IPS-11a (cell line): ENCODE results near the gene CEBPA.

ENCODE experiments used
- H3K4me3 ChIP-seq: one replicate; pipeline ENCODE4 v1.5.1; 2013; ENCODE audit warnings: low read depth, low read length, control low read depth

Gene CEBPA

DNA sequence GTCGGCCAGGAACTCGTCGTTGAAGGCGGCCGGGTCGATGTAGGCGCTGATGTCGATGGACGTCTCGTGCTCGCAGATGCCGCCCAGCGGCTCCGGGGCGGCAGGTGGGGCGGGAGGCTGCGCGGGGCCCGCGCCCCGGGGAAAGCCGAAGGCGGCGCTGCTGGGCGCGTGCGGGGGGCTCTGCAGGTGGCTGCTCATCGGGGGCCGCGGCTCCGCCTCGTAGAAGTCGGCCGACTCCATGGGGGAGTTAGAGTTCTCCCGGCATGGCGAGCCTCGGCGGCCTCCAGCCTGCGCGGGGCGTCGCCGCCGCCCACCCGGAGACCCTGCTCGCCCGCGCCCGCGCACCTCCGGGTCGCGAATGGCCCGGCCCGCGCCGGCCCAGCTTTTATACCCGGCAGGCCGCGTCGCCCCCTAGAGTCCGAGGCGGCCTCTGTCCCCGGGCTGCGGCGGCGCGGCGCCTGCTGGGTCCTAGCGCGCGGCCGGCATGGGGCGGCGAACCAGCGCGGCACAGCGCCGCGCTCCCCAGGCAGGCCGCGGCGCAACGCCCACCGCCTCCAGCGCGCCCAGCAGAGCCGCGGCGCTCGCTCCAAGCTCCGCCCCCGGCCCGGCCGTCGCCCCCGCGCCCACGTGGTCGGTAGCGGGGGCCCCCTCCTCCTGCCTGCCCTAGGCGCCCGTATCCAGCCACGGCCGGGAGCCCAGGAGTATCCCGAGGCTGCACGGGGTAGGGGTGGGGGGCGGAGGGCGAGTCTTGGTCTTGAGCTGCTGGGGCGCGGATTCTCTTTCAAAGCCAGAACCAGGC lies at the start of gene CEBPA:
TSS of gene CEBPA (minus strand) at position 360 of the 799 bp plus-strand sequence. CDS start at position 240, 120 bp downstream.
- peak within 1 kb of the TSS; percentile 47 for H3K4me3 ChIP-seq

DNA sequence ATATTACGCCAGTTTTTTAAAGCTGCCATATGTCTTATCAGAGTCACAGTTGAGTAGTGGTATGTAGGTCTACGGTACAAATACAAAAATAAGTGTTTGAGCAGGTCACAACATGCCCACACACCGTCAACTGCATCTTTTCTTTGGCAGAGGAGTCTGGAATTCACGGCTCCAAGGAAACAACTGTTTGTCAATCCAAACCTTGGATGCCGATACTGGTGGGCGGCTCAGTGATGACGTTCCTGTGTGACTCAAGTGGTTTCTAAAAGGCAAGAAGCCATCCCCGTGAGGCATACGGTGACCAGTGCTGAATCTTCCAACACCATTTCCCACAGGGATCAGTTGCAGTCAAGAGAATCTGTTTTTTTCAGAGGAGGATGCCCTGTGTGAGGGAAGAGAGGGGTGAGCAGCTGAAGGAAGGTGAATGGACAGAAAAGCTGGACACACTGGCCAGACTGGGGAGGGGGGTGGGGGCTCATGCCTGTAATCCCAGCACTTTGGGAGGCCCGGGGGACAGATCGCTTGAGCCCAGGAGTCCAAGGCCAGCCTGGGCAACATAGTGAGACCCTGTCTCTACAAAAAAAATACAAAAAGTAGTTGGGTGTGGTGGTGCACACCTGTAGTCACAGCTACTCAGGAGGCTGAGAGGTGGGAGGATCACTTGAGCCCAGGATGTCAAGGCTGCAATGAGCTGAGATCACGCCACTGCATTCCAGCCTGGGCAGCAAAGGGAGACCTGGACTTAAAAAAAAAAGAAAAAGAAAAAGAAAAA lies 48.4 kb upstream of the CEBPA start:
- H3K4me3 ChIP-seq = no peak overlapping the region

DNA sequence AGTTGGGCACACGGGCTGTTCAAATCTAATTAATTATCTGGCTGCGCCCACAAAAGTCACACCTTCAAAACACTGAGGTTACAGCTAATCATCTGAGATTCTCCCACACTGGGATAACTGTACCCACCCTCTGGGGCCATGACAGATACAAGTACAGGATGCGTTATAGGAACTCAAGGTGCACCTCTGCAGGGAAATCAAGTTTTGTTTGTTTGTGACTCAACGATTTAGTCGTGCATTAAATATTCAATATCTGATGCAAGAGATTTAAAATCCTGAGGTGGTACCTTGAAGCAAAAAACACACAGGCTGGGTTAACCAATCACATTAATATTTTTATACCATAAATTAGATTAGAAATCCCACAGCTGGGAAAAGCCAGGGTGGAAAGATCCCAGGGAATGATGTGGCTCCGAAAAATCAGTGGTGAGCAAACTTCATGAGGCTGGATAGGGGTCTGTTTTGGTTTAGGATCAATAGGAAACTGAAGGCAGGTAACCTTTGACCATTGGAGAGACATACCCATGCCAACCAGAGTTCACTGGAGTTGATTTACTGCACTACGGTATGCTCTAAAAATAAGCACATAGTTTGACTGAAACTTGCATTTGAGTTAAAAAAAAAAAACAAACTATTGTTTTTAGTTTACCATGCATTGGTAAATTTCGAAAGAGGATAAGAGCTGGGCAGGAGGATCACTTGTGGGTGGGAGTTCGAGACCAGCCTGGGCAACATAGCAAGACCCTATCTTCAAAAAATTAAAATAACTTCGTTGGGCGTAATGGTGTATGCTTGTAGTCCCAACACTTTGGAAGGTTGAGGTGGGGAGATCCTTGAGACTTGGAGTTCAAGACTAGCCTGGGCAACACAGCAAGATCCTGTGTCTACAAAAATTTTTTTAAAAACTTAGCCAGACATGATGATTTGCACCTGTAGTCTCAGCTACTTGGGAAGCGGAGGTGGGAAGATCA lies 47.3 kb upstream of the CEBPA start:
- no peak overlapping the region for H3K4me3 ChIP-seq

DNA sequence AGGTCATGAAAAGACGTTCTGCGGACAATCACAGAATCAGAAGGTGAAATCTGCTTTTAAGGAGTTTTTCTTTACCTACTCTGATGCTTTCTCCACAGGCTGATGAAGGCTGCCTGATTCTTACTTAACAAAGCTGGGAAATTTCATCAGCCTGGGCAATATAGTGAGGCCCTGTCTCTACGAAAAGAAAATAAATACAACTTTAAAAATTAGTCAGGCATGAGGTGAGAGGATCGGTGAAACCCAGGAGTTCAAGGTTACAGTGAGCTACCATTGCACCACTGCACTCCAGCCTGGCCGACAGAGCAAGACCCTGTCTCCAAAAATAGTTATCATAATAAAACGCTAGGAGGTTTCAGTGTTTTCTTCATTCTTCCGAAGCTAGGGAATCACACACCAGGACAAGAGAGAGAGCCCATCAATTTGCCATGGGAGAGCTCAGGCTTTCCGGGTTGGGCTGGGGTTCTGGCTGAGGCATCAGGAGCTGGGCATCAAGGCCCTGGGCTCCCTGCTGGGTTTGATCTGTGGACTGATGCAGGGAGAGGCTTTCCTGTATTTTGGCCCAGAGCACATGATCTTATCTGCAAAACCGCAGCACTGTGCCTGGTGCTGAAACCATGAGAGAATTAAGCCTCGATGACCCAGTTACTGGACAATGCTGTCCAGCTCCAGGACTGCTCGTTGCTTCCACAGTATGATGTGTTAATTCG lies 46.1 kb upstream of the CEBPA start:
- no peak overlapping the region for H3K4me3 ChIP-seq

DNA sequence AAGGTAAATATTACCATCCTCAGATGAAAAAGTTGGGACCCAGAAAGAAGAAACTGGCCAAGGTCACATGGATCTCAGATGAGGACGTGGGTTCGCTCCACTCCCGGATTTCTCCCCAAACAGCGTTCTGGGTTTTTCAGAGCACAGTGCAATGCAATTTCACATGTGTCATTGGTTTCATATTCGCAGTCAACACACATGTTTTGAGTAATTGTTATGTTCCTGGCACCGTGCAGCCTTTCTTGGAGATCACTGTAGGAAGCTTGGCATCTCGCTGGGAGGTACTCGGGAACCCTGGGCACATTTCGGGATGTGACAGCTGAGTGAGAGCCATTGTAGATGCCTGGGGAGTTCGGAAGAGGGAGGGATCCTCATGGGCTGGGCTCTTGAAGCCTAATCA lies 45.0 kb upstream of the CEBPA start:
- H3K4me3 ChIP-seq = no peak overlapping the region

DNA sequence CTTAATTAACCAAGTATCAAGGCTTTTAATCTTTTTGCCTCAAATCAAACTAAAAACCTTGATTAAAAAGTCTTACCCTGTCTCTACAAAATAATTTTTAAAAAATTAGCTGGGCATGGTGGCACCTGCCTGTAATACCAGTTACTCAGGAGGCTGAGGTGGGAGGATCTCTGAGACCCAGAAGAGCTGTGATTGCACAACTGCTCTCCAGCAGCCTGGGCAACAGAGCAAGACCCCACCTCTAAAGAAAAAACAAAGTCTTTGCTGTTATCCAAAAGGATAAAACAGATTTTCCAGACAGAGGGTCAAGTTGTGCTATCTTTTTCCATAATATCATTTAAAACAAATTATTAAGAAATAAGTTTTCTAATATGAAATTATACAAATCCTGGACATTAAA lies 44.3 kb upstream of the CEBPA start:
- no peak overlapping the region for H3K4me3 ChIP-seq

DNA sequence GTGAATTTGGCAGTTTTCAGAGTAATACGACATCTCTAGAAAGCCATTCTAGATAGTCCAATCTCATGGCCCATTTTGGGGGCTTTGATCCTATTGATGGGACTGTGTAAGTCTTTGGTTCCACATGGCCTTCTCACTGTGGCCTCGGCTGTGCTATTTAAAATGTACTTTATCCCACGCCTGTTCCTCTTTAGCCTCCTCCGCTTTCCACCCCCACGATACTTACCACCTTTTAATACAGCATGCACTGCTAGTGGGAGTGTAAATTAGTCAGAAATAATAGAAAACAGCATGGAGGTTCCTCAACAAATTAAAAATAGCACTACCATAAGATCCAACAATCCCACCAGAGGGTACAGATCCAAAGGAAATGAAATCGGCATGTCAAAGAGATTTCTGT lies 42.8 kb upstream of the CEBPA start:
- no peak overlapping the region for H3K4me3 ChIP-seq

DNA sequence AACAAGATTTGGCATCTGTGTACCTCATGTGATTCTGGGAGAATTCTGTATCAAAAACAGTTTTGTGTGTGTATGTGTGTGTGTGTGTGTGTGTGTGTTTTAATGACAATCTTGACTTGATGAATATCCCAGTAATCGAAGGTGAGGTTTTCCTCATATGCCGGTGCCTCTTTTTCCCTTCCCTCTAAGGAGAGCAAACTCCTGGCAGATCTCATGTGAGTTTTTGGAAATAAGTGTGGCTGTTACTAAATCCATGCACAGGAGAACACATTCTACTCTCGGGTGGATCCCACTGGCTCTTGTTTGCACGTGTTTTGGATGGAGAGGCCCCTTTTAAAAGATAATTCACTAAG lies 42.2 kb upstream of the CEBPA start:
- H3K4me3 ChIP-seq = no peak overlapping the region

DNA sequence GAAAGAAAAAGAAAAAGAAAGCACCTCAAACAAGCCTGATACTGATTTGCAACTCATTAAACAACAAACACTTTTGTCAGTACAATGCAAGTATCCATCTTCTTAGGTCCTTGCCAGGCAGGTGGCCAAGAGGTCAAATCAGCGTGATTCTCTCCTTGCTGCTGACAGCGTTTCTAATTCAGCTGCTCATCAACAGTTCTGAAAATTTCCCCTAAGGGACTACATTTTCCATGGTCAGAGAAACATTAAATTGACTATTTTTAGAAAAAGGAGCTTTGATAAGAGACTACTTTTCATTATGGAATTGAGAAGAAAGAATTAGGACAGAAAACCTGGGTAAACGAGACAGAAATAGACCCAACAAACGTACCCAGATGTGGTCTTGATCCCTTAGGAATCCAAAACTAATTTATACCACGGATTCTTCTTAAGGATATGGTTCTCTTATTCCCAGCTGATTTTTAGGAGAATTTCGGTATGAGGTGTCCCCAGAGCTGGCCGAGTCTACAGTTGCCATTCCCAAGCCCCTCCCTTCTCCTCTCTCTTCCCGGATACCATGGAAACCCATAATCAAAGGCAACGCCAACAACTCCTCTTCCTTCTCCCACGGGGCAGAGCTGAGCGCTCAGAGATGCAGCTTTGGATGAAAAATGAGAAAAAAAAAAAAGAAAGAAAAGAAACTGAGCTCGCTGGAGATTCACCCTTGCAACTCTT lies 41.7 kb upstream of the CEBPA start:
- H3K4me3 ChIP-seq = no peak overlapping the region

DNA sequence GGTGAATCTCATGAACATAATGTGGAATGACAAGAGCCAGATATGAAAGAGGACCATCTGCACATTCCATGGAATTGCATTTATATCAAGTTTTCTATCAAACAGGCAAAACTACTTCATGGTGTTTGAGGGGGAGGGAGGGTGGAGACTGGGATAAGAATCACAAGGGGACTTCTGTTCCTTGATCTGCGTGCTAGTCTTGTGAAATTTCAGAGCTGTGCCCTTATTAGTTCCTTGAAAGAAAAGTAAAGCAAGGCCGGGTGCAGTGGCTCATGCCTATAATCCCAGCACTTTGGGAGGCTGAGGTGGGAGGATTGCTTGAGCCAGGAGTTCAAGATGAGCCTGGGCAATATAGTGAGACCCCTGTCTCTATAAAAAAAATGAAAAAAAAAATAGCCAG lies 41.0 kb upstream of the CEBPA start:
- H3K4me3 ChIP-seq = no peak overlapping the region

DNA sequence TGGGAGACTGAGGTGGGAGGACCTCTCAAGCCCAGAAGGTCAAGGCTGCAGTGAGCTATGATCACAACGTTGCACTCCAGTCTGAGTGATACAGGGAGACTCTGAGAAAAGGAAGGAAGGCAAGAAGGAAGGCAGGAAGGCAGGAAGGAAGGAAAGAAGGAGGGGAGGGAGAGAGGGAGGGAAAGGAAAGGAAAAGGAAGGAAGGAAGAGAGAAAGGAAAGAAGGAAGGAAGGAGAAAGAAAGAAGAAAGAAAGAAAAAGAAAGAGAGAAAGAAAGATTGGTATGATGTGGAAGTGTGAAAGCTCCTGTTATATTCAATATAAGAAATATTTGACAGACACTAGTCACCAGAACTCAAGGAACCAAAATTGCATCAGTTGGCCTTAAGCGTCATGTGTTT lies 38.7 kb upstream of the CEBPA start:
- no peak overlapping the region for H3K4me3 ChIP-seq

DNA sequence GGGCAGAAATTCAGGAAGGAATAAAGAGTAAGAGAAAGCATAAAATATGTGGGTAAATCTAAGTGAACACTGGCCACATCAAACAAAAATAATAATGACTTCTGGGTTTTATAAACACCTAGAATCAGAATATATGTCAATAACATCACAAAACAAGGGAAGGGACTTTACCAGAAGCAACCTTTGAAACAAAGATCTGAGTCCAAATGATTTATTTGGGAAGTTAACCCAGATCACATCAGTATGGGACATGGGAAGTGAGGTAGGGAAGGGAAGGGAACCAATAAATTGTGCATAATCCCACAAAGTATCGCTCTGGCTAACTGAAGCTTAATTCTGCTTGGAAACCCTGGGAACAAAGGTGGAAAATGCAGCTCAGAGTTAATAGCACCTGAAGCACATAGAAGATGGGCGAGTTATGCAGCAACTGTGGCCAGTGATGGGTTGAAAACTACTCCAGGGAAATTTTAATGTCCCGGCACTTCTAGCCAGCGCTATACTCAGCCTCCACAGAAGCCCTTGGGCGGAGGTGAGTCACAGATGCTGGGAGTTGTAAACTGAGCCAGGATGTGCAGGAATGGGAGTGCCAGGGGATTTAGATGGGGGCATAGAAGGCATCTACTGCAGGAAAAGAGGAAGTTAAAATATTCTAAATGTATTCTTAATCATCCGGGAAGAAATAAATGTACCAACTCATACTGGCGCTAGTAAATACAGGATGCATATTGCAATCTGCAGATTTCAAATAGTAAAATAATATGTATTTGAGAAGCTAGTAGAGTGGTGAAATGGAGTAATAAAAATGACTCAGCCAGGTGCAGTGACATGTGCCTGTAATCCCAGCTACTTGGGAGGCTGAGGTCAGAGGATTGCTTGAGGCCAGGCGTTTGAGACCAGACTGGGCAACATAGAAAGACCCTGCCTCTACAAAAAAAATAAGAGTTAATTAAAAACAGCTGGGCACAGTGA lies 37.0 kb upstream of the CEBPA start:
- no peak overlapping the region for H3K4me3 ChIP-seq

DNA sequence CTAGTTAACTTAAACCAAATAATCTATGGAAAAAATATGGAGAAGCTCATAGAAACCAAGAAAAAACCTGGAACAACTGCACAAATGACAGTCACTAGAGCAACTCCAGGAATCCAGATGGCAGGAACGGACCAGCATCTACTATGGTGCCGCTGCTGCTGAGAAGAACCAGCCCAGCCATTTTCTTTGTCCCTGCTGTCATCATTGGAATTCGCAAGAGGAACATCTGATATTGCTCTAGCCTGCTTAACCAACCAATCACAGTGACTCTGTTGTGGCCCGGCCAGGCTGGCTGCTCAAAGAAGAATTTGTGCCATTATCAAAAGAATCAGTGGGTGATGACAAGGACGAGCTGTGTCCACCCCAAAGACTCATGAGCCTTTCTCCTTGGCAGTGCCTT lies 33.1 kb upstream of the CEBPA start:
- H3K4me3 ChIP-seq = no peak overlapping the region

DNA sequence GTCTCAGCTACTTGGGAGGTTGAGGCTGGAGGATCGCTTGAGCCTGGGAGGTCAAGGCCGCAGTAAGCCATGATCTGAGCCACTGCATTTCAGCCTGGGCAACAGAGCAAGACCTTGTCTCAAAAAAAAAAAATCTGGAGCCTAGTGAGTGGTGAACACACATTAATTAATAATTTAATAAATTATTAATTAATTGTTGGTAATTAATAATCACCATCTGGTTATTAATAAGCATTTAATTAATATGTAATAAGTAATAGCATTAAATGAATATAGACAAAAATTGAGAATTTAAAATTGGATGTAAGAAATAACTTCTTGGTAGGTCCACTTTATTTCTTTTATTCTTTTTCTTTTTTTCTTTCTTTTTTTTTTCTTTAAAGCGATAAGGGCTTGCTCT lies 31.9 kb upstream of the CEBPA start:
- no peak overlapping the region for H3K4me3 ChIP-seq

DNA sequence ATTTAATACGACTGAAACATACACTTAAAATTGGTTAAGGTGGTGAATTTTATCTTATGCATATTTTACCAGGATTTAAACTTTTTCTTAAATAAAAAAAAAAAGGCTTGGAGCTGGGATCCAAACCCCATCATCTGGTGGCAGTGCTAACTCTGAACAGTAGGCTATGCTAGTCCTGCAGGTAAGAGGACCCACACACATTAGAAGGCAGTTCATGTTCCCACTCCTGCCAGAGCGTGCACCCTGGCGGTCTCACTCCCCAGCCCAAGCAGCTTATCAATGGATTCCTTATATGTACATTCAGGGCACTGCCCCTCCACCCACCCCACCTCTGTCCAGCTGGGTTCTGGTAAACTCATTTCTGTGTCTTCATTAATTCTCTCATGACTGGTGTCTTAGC lies 31.3 kb upstream of the CEBPA start:
- H3K4me3 ChIP-seq = no peak overlapping the region

DNA sequence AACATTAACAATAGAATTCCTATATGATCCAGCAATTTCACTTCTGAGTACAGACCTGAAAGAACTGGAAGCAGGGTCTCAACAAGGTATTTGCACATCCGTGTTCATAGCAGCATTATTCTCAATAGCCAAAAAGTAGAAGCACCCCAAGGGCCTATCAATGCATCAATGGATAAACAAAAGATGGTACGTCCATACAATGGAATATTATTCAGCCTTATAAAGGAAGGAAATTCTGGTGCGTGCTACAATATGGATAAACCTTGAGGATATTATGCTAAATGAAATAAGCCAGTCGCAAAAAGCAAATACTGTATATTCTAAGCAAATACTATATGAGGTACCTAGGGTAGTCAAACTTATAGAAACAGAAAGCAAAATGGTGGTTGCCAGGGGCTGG lies 30.8 kb upstream of the CEBPA start:
- H3K4me3 ChIP-seq = no peak overlapping the region

DNA sequence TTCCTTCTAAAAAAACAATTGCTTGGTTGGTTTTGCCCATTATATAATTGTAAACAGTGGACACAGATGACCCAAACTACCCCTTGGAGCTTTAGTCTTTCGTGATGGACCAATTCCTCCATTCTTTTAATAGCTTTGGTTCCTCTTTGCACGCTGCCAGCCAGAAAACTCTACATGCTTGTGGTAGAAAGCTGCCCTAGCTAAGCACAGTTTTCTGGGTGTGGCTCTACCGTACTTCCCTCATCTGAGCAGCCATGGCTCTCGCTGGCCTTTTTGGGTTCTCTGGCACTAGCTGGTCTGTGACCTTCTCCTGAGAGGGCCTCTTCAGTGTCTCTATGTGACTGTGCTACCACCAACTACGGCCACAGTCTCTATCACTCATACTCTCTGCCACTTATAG lies 29.9 kb upstream of the CEBPA start:
- no peak overlapping the region for H3K4me3 ChIP-seq

DNA sequence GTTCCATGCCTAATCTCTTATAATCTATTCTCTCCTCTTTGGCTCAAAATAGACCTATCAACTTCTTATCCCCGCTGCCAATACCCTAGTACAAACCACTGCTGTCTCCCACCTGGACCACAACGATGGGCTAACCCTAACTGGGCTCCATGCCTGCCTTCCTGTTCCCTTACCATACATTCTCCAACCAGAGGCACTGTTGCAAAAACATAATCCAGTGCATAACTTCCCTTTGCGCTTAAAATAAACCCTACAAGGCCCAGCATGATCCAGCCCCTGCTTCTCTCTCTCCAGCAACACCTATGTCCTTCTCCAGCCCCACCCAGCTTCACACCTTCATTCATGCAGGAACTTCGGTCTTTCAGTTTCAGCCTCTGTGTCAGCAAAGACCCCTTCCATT lies 27.4 kb upstream of the CEBPA start:
- H3K4me3 ChIP-seq = no peak overlapping the region

DNA sequence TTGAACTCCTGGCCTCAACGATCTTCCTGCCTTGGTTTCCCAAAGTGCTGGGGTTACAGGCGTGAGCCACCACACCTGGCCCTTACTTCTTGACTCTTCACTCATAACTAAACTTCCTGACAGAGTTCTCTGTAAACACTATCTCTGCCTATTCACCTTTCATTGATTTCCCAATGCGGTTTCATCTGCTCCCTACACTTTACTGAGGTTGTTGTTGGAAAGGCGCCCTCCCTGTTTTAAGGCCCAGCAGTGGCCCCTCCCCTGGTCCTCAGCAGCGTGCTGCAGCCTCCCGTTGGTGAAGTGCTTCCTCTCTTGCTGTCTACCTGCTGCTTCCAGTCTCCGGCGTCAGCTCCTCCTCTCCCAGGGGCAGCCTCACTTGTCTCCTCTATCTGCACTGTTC lies 26.7 kb upstream of the CEBPA start:
- no peak overlapping the region for H3K4me3 ChIP-seq
